GM19035 (cell line): ENCODE measurements around the gene JUNB.

ENCODE experiments used
- ATAC-seq: cut with Tn5 transposase; IDR thresholded peaks from one replicate; pipeline ENCODE4 v1.9.1; 2021; ENCODE audit not compliant: unreplicated experiment

The JUNB gene

DNA sequence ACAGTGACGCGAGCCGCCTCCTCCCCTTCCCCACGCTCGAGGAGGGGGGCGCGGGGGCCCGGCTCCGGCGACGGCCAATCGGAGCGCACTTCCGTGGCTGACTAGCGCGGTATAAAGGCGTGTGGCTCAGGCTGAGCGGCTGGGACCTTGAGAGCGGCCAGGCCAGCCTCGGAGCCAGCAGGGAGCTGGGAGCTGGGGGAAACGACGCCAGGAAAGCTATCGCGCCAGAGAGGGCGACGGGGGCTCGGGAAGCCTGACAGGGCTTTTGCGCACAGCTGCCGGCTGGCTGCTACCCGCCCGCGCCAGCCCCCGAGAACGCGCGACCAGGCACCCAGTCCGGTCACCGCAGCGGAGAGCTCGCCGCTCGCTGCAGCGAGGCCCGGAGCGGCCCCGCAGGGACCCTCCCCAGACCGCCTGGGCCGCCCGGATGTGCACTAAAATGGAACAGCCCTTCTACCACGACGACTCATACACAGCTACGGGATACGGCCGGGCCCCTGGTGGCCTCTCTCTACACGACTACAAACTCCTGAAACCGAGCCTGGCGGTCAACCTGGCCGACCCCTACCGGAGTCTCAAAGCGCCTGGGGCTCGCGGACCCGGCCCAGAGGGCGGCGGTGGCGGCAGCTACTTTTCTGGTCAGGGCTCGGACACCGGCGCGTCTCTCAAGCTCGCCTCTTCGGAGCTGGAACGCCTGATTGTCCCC, at the start of gene JUNB:
JUNB (plus strand) TSS at position 142 of the 706 bp plus-strand sequence; CDS start at position 428, 286 bp downstream.
- peak; percentile 28 for ATAC-seq

DNA sequence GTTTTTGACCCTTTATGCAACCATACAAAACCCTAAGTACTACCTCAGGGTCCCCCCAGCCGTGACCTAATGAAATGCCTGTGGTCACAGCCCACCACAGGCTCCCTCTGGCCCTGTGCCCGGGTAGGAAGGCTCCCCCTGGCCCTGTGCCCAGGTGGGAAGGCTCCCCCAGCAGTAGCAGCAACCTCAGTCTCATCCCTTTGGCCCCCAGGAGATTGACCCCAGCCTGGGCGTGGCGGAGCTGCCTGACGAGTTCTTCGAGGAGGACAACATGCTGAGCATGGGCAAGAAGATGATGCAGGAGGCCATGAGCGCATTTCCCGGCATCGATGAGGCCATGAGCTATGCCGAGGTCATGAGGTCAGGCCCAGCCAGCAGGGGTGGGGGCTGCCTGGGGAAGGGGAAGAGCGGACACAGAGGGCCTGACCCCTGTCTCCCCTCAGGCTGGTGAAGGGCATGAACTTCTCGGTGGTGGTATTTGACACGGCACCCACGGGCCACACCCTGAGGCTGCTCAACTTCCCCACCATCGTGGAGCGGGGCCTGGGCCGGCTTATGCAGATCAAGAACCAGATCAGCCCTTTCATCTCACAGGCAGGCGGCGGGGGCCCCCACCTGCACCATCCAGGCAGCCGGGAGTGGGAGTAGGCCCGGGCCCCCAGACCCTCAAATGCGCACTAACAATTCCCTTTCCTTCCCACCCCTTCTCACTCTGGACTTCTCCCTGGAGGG, 46.0 kb upstream of the JUNB start:
- ATAC-seq = no peak

DNA sequence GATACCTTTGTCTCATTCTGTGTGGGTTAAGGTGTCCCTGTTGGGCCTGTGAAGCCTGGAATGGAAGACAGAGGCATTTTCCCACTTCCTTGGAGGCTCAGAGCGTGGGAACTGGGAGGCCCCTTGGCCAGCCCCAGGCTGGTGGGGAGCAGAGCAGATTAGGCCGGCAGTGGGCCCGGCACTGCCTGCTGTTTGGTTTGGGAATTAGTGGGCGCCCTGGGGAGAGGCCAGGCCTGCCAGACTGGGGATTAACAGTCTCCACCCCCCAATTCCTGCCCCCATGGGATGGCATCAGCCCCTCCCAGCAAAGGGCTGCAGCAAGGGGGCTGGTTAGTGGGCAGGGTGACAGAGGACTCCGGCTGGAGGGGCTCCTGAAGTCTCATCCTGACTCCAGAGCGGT, 42.8 kb upstream of the JUNB start:
- ATAC-seq = no peak

DNA sequence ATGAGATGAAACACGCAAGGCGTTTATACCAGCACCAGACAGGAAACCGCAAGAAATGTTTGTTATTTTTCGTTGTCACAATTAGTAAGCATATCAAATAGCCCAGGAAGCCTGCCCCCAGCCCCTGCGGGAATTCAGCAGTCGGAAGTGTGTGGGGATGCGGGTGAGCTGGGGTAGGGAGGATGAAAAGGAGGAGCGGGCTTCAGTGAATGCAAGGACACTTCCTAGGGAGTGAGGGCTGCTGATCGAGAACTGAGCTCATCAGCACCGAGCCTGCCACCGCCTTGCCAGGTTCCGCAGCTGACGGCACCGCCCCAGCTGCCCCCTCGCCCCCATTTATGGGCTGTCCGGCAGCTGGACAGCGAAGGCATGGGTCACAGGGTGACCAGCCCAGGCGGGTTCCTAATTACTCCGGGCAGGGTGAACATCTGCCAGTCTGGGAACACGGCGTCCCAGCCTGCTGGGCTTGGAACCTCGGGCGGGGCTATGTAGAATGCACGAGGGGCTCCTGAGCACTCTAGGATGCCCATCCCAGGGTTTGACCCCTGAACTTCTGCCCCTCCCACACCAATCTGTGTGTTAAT, 41.3 kb upstream of the JUNB start:
- no peak for ATAC-seq

DNA sequence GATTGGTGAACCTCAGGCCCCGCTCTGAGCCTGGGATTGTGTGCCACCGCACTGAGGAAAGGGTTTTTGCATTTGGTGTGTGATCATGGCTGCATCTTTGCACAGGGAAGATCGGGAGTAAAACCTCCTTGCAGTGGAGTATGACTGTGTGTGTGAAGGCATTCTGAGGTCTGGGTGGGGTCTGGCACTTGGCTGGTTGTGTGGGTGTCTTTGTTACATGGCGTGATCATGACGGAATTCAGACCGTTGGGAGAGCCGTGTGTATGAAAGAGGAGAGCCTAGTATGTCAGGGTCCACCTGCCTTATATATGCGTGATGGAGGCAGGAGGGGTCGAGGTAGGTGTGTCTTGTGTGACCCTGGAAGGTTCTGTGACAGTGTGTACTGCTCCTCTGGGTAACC, 40.4 kb upstream of the JUNB start:
- ATAC-seq = no peak

DNA sequence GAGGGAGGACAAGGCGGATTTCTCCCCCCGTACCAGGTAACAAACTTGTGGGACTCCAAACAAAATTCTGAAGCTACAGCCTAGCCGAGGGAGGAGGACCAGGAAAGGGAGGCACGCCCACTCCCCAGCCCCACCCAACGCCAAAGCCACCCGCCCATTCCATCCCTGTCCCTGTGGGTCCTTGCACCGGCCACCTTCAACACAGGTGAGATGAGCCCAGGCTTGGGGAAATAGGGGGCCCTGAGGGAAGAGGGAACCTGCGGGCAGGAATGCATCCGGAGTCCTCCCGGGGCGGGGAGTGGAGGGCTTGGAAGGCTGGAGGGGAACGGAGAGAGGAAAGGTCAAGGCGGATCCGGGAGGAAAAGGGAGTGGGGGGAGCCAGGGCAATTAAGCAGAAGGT, 39.7 kb upstream of the JUNB start, which contains the start of gene BEST2:
BEST2 (plus strand) TSS at position 157 of the 400 bp plus-strand sequence. CDS start 802 bp downstream, outside the sequence.
- no peak for ATAC-seq

DNA sequence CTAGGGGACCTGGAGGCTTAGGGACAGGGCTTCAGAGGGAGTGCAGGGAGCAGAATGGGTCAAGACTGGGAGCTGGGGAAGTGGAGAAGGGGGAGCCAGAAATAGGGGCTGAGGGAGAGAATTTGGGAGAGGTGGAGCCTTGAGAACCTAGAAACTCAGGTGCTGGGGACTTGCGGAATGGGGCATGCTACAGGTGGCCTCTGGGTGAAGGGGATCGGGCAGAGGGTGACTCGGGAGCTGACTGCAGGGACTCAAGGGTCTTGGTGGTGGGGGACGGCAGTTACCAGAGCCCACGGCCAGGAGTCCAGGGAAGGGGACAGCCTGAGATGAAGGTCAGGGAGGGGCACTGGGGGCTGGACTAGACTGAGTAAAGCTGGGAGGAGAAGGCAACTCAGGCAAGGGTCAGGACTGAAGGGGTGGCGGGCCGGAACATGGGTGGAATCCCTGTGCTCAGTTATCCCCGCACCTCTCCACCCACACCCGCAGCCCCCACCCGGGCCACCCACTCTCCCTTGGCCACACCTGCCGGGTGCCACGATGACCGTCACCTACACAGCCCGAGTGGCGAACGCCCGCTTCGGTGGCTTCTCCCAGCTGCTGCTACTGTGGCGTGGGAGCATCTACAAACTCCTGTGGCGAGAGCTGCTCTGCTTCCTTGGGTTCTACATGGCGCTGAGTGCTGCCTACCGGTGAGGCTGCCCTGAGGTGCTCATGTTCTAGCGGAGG, 39.1 kb upstream of the JUNB start:
- no peak for ATAC-seq

DNA sequence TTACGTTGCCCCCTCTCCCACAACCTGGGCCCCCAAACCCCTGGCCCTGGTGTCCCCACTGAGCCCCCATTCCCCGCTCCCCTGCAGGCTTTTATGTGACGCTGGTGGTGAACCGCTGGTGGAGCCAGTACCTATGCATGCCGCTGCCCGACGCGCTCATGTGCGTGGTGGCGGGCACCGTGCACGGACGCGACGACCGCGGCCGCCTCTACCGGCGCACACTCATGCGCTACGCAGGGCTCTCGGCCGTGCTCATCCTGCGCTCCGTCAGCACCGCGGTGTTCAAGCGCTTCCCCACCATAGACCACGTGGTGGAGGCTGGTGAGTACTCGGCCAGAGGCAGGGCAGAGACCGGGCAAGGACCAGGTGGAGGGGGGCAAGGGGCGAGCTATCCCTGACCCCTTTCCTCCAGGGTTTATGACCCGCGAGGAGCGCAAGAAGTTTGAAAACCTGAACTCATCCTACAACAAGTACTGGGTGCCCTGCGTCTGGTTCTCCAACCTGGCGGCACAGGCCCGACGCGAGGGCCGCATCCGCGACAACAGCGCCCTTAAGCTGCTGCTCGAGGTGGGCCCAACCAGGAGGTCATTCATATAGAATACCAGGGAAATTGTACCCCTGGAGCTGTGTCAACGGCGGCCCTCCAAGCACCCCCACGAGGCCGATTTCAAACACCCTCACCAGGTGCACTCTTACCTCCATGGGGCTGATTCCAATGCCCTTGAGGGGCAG, 36.7 kb upstream of the JUNB start:
- no peak for ATAC-seq

DNA sequence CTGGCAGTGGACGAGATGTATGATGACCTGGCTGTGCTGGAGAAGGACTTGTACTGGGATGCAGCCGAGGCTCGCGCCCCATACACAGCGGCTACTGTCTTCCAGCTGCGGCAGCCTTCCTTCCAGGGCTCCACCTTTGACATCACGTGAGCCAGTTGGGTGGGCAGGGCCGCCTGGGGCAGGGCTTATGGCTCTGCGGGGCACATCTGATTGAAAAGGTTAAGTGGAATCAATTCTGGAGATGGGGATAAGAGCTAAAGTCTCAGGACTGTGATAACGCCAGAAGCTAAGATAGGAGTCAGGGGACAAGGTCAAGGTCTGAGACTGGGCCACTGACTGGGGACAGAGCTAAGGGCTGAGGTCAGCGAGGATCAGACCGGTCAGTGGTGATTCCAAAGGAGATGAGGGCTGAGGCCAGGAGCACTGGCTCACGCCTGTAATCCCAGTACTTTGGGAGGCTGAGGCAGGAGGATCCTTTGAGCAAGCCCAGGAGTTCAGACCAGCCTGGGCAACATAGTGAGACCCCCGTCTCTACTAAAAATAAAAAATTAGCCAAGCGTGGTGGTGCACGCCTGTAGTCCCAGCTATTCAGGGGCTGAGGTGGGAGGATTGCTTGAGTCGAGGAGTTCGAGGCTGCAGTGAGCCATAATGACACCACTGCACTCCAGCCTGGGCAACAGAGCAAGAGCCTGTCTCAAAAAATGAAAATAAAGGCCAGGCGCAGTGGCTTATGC, 35.0 kb upstream of the JUNB start:
- no peak for ATAC-seq

DNA sequence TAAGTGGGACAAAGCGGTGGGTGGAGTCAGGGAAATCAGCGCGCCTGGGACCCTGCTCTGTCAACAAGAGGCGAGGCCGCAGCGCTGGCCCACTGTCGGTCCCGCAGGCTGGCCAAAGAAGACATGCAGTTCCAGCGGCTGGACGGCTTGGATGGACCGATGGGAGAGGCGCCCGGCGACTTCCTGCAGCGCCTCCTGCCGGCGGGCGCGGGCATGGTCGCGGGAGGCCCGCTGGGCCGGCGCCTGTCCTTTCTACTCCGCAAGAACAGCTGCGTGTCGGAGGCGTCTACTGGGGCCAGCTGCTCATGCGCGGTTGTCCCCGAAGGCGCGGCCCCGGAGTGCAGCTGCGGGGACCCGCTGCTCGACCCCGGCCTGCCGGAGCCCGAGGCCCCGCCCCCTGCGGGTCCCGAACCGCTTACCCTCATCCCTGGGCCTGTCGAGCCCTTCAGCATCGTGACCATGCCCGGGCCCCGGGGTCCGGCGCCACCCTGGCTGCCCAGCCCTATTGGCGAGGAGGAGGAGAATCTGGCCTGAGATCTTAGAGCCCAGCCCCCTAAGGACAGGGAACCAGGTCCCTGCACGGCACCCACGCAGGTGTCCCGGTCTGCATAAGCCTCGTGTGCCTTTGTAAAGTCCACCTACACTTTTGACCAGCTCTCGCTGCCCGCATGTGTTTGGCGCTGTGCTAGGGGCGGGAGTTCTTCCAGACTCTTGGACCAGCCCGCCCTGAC, 33.6 kb upstream of the JUNB start:
- ATAC-seq = no peak

DNA sequence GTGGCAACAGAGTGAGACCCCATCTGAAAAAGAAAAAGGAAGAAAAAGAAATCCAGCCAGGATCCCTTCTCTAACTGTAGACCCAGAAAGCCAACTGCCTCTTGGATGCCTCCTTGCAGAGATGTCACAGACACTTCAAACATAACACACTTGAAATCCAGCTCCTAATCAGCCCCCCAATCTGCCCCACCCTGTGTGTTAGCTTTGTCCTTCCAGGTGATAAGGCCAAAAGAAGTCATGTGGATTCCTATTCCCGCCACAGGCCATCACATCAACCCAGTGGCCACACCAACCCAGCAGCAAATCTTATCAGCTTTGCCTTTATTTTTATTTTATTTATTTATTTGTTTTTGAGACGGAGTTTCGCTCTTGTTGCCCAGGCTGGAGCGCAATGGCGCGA, 31.6 kb upstream of the JUNB start:
- no peak for ATAC-seq

DNA sequence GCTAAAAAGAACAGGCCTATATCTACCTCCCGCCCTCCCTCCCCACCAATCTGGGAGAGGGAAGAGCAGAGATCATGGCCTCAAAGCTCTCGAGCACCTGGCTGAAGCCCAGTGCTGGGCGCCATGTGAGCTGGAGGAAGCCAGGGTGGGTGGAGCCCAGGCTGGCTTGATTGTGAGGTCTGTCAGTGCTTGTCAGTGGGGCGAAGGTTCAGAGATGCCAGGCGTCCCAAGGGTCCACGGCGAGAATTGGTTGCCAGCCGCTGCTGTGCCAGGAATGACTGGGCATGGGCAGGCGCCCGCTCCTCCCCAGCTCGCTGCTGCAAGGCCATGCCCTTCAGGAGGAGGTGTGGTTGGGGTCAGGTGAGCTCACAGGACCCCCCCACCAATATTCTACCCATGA, 28.2 kb upstream of the JUNB start:
- ATAC-seq = no peak

DNA sequence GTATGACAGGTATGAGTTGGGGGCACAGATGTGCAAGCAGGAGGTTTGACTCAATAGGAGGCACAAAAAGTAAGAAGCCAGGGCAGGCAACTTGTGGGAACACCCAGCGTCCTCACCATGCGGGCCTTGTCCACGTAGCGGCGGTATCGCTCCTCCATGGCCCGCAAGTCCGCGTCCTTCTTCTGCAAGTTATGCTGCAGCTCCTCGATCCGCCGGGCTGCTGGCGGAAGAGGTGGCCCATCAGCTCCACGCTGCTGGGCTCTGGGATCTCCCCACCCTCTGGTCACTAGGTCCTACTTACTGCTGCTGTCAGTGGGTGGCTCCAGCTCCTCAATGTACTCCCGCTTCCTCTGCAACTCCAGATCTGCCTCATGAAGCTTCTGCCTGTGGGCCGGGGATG, 26.6 kb upstream of the JUNB start:
- ATAC-seq = no peak

DNA sequence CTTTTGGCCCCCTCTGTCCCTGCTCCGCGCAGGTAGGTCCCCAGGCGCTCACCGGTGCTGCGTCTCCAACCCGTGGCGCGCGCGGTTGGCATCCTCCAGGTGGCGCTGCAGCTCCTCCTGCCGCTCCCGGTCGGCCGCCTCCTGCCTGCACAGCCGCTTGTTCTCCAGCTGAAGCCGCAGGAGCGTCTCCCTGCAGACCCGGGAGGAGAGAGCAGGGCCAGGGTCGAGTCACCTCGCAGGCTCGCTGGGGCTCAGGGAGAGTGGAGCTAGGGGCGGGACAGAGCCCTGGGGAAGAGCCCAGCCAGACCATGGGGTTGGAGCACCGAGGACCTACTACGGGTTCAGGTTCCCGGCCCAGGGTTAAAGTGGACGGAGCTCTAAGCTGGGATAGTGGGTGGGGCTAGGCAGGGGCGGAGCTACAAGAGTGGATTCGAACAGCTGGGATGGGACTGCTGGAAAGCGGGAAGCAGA, 25.2 kb upstream of the JUNB start:
- ATAC-seq = no peak

DNA sequence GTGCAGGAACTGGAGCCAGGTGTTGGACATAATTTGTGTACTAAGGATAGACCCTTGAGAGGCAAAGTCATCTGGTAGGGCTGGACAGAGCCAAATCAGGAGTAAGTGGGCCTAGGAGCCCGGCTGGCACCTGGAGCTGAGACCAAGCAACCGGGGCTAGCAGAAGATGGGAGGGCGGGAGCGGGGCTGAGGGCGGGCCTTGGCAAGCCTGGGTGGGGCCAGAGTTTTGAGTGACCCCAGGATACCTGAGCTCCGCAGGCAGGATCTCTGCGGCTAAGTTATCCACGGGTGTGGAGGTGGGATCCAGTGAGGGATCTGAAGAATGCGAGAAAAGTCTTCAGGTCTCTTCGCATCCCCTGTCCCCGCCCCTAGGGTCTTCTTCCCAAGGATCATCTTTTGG, 24.1 kb upstream of the JUNB start:
- no peak for ATAC-seq

DNA sequence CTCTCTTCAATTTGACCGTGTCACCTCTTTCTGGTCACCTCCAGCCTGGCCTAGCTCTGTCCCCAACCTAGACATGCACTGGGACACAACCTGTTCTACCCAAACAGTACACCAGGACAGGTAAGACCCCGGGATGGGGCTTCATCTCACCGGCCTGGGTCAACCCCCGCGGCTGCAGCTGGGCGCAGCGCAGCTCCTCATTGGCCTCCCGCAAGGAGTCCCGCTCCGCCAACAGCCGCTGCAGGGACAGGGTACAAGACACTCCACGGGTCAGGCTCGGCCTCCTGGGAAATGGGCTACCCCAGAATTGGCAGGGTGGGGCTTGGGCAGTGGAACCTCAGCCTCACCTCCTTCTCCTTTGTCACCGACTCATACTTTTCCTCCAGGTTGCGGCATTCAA, 23.6 kb upstream of the JUNB start:
- no peak for ATAC-seq

DNA sequence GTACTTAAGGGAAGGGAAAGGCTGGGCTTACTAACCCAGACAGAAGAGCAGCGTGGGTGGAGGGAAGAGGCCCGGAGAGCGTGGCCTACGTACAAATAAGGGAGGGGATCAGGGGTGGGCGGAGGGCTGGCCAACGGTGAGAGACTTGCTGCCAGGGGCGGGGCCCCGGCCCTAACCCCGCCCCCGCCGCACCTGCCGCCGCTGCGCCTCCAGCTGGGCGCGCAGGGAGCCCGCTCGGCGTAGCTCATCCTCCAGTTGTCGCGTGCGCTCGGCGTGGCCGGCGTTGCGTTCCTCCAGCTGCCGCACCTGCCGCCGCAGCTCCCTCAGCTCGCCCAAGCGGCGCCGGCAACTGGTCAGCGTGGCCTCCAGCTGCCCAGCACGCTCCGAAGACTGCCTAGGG, 21.6 kb upstream of the JUNB start:
- ATAC-seq = no peak

DNA sequence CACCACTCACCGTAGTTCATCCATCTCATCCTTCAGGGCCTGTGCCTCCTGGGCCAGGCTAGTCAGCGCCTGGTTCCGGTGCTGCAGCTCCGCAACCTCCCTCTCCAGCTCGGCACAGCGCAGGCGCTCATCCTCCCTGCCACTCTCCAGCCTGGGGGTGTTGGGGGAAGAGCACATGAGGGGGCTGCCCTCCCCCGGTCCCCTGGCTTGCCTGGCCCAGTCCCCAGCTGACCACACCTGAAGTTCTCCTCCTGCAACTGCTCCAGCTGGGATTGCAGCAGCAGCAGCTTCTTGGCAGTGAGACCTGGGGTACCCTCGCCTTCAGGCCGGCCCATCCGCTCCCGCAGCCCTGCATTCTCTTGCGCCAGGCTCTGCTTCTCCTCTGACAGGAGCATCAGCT, 20.4 kb upstream of the JUNB start:
- no peak for ATAC-seq

DNA sequence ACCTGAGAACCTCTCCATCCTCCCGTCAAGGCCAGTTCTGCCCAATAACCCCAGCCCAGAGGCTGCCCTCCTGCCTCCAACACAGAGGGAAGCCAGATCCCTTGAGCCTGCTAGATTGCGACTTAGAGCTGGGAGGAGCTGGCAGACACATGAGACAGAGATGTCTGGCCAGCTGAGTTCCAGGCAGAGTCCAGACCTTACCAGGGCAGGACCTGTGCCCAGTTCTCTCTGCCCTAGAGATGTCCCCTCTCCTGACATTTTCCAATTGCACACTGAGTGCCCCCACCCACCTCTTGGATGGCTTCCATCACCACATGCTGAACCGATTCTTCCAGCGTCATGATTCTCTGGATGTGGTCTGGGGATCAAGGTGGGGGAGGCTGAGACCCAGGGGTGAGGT, 19.0 kb upstream of the JUNB start:
- ATAC-seq = no peak
